Coronary artery (tissue), 2 donors: Measurements from ENCODE around the gene TMPRSS7.
"Not testable (repeated sequence)": the region's sequence is repeated elsewhere in the genome, so short reads cannot be mapped to it uniquely, and the experiment has no call there.

Experiments used
- DNase-seq: peaks from one replicate; pipeline ENCODE4 v3.0.0-alpha.2; 2017; ENCODE audit warnings: low spot score
- H3K27ac ChIP-seq, 2 donors: fragments of 200-600 bp; sonication (generic); one replicate each; pipeline ENCODE4 v1.5.1; 2016 to 2019
- H3K4me3 ChIP-seq: fragments of 200-600 bp; sonication (generic); 2 replicates; pipeline ENCODE4 v1.5.1; 2016; ENCODE audit warnings: mild to moderate bottlenecking, moderate library complexity
- TF ChIP-seq, protein P1 (sequence below): fragments of 200-600 bp; sonication (generic); IDR thresholded peaks from one replicate; pipeline ENCODE4 v1.5.1; 2019; ENCODE audit warnings: antibody characterized with exemption

Gene TMPRSS7

DNA sequence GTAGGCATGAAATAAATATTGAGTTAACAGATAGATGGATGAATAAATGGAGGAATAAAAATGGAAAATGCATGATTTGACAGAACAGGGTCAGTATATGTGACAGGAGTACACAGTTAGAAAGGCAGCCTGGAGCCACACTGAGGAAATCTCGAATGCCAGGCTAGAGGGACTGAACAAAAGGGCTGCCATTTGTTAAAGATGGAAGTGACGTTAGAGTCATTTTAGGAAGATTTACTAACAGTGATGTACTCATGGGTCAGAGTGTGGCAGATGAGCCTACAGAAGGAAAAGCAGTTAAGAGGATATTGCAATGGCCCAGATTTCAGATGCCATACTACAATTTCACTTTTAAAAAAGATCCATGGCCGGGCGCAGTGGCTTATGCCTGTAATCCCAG is 7.4 kb upstream of the TMPRSS7 start:
- DNase-seq: no peak
- TF ChIP-seq, protein P1, sequence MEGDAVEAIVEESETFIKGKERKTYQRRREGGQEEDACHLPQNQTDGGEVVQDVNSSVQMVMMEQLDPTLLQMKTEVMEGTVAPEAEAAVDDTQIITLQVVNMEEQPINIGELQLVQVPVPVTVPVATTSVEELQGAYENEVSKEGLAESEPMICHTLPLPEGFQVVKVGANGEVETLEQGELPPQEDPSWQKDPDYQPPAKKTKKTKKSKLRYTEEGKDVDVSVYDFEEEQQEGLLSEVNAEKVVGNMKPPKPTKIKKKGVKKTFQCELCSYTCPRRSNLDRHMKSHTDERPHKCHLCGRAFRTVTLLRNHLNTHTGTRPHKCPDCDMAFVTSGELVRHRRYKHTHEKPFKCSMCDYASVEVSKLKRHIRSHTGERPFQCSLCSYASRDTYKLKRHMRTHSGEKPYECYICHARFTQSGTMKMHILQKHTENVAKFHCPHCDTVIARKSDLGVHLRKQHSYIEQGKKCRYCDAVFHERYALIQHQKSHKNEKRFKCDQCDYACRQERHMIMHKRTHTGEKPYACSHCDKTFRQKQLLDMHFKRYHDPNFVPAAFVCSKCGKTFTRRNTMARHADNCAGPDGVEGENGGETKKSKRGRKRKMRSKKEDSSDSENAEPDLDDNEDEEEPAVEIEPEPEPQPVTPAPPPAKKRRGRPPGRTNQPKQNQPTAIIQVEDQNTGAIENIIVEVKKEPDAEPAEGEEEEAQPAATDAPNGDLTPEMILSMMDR: no peak
- Histone ChIP-seq H3K4me3 (no peak overlapping the region), H3K27ac (no peak overlapping the region)

GRCh38 chr3:112027826-112028225 is 6.7 kb upstream of the TMPRSS7 start:
- no peak for DNase-seq
- TF ChIP-seq, protein P1: no peak
- Histone ChIP-seq H3K27ac (no peak overlapping the region), H3K4me3 (no peak overlapping the region)

- DNase-seq: no peak
- no peak overlapping the region for H3K27ac ChIP-seq
- TF ChIP-seq, protein P1: no peak
- H3K4me3 ChIP-seq: no peak overlapping the region
These were observed 3.6 kb upstream of the TMPRSS7 start for GRCh38 chr3:112030901-112031300.

DNA sequence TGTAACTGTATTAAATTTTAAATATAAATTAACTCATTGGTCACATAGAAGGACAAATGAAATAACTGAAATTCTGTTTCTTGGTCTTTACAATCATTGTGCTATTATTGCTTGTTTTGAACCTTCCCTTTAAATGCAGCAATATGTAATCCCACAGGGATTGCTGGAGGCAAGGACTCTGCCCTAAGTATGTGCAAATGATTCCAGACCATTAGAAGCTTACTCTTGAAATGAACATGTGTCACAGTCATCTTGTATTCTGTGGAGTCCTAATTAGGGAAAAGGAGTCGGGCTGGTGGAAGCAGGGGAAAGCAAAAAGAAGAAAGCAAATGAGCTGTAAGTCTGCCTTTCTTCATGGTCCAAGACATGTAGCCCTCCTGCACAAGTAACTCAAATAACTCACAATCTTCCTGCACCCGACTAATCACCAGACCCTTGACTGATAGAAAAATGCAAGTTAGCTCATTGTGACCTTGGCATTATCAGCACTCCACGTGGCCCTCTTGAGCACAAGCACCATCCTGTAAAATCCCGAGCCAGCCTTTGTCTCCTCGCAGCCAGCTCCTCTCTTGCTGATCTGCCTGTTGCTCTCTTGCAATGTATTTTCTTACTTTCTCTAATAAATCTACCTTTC is 2.3 kb upstream of the TMPRSS7 start:
- TF ChIP-seq, protein P1: no peak
- Histone ChIP-seq H3K4me3 (no peak overlapping the region), H3K27ac (no peak overlapping the region)
- no peak for DNase-seq

- no peak for DNase-seq
- TF ChIP-seq, protein P1: no peak
These were observed 705 bp downstream of the TMPRSS7 start for GRCh38 chr3:112035241-112035640.

GRCh38 chr3:112037194-112037593 is 2.7 kb downstream of the TMPRSS7 start:
- H3K27ac ChIP-seq, H3K4me3 ChIP-seq, DNase-seq: not testable (repeated sequence)

More at GRCh38 chr3:112035241-112035640, 705 bp downstream of the TMPRSS7 start:
- Histone ChIP-seq H3K4me3 (no peak overlapping the region), H3K27ac (no peak overlapping the region)

DNA sequence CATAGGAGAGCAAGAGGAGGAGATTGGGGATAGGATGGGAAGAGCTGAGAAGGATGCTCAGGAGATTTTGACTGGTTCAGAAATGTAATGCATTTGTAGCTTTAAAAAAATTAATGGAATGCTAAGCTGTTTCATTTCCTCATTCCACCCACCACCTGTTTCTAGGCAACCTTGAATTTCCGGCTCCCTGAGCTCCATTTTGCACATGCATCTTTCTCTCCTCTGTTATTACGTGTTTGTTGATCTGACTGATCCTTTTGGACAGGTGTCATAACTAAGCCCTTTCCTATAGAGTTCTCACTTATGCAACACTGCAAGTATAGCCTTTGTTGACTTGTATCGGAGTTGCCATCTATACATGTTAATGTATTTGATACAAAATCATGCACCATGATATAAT is 4.3 kb downstream of the TMPRSS7 start:
- DNase-seq: no peak
- H3K27ac ChIP-seq: no peak overlapping the region
- no peak overlapping the region for H3K4me3 ChIP-seq
- TF ChIP-seq, protein P1: no peak
